Measurements from ENCODE around the gene TCTN1. TPM values are rescaled to one million over a fixed set of nuclear protein-coding genes. Genes with fewer than 3 reads are reported as not detected.
"Not testable (repeated sequence)": the region's sequence is repeated elsewhere in the genome, so short reads cannot be mapped to it uniquely, and the experiment has no call there.

Gene TCTN1
- total RNA-seq, 4 donors from 2014 or later, result 22.7 to 30.4 (median 25.6) TPM

DNA sequence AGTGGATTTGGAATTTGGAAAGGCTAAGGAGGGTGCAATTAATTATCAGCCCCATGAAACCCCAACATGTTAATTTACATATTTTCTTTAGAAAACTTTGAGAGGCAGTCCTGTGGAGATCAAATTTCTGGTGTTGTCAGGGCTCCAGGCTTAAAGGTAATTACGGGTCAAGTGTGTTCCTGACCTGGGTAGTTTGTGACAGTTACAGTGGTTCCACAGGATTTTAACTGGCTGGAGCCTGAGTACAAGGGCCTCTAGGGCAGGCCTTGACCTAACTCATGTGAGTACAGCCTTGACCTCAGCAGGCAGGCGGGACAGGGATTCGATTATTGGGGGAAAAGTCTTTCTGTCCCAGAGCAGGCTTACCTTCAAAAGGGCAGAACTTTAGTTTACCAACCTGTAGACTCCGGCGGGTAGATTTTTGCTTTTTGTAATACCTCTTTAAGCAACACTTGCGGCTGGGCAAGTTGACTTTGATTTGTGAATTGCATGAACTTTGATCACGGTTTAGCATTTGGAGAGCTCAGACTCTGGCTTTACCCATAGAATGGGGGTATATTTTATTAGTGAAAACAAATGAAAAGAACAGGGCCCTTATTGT is 22.4 kb upstream of the TCTN1 start:
- TF ChIP-seq, protein P1, sequence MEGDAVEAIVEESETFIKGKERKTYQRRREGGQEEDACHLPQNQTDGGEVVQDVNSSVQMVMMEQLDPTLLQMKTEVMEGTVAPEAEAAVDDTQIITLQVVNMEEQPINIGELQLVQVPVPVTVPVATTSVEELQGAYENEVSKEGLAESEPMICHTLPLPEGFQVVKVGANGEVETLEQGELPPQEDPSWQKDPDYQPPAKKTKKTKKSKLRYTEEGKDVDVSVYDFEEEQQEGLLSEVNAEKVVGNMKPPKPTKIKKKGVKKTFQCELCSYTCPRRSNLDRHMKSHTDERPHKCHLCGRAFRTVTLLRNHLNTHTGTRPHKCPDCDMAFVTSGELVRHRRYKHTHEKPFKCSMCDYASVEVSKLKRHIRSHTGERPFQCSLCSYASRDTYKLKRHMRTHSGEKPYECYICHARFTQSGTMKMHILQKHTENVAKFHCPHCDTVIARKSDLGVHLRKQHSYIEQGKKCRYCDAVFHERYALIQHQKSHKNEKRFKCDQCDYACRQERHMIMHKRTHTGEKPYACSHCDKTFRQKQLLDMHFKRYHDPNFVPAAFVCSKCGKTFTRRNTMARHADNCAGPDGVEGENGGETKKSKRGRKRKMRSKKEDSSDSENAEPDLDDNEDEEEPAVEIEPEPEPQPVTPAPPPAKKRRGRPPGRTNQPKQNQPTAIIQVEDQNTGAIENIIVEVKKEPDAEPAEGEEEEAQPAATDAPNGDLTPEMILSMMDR (IDR thresholded peaks at IDR 0.05), result no peak
- ATAC-seq (ENCODE audit: low FRiP score), result no peak
- no peak for DNase-seq (ENCODE audit: low spot score)

- TF ChIP-seq, protein P1 (IDR thresholded peaks at IDR 0.05), result no peak
- ATAC-seq (ENCODE audit: low FRiP score) (no peak), DNase-seq (ENCODE audit: low spot score) (no peak)
These were observed 21.9 kb upstream of the TCTN1 start for GRCh38 chr12:110592078-110592477.

DNA sequence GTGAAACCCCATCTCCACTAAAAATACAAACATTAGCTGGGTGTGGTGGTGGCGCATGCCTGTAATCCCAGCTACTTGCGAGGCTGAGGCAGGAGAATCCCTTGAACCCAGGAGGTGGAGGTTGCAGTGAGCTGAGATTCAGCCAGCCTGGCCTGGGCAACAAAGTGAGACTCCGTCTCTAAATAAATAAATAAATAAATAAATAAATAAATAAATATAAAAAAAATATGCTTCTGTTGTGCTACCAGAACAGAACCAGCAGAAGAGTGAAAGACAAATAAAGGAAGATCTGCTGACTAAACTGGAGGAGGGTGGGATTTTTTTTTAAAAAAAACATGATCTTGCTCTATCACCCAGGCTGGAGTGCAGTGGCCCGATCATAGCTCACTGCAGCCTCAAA is 21.0 kb upstream of the TCTN1 start:
- ATAC-seq (ENCODE audit: low FRiP score), result not testable (repeated sequence)

DNA sequence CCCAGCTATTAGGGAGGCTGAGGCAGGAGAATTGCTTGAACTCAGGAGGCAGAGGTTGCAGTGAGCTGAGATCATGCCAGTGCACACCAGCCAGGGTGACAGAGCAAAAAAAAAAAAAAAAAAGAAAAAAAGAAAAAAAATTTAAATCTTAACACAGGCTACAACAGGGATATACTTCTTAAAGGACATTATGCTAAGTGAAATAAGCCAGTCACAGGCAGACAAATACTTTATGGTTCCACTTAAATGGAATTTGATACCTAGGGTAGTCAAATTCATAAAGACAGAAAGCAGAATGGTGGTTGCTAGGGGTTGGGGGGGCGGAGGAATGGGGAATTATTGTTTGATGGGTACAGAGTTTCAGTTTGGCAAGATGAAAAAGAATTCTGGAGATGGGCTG is 16.0 kb upstream of the TCTN1 start:
- TF ChIP-seq, protein P1 (IDR thresholded peaks at IDR 0.05), result no peak
- ATAC-seq (ENCODE audit: low FRiP score) (no peak), DNase-seq (ENCODE audit: low spot score) (no peak)

More for the DNA sequence above, 21.0 kb upstream of the TCTN1 start:
- DNase-seq (ENCODE audit: low spot score), result not testable (repeated sequence)

DNA sequence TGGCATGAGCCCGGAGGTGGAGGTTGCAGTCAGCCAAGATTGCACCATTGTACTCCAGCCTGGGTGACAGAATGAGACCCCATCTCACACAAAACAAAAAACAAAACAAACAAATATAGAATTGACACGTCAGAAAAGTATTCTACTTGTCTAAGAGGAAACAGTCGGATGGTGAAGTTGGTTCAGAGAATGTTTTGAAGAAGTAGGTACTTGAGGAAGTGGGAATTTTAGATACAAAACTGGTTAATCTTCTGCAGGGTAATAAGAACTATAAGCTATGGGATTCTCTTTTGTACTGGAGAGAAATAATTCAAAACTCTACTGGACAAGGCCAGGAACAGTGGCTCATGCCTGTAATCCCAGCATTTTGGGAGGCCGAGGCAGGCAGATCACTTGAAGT is 14.6 kb upstream of the TCTN1 start:
- TF ChIP-seq, protein P1 (IDR thresholded peaks at IDR 0.05), result no peak
- DNase-seq (ENCODE audit: low spot score) (no peak), ATAC-seq (ENCODE audit: low FRiP score) (no peak)

- ATAC-seq (ENCODE audit: low FRiP score) (no peak), DNase-seq (ENCODE audit: low spot score) (no peak)
- TF ChIP-seq, protein P1 (IDR thresholded peaks at IDR 0.05), result no peak
These were observed 13.7 kb upstream of the TCTN1 start for GRCh38 chr12:110600254-110600653.

- ATAC-seq (ENCODE audit: low FRiP score), result peak; percentile 53
- DNase-seq (ENCODE audit: low spot score), result not testable (repeated sequence)
- TF ChIP-seq, protein P1 (IDR thresholded peaks at IDR 0.05), result peak in 1 of 3 donors; percentile 9
These were observed 11.7 kb upstream of the TCTN1 start for GRCh38 chr12:110602085-110602814.

Data from omental fat pad (tissue), 4 donors.